Measurements from ENCODE around the gene TLE1. TPM values are rescaled to one million over a fixed set of nuclear protein-coding genes. Genes with fewer than 3 reads are reported as not detected.
A peak's percentile ranks its signal among the peaks of the same experiment; 100 is the strongest.

Gene TLE1
- total RNA-seq, 1 experiment from 2014 or later: 79.3 TPM

GRCh38 chr9:81635521-81636254 is 53.7 kb downstream of the TLE1 start:
- Mint-ChIP-seq H3K4me3 (no peak overlapping the region), H3K4me1 (peaks cover 34 to 36% of the 10 kb centered on the region in 2 experiments), H3K36me3 (ENCODE audit: insufficient read depth in 1 of 3, low read depth in 3 of 3) (peaks cover 11 to 49% (median 37%) of the 10 kb centered on the region in 3 experiments; a peak in 6 of 7 replicates), H3K27me3 (ENCODE audit: low read depth) (no peaks in the 10 kb centered on the region), H3K27ac (peak overlapping the region in 2 of 3 experiments; percentile 16 to 69; a peak in 3 of 7 replicates), H3K9me3 (no peaks in the 10 kb centered on the region)
- Histone ChIP-seq H3K23ac (ENCODE audit: insufficient read length, low read depth, low read length) (no peak overlapping the region), H3K23me2 (ENCODE audit: insufficient read length, low read depth, low read length, poor library complexity, severe bottlenecking) (no peaks in the 10 kb centered on the region), H2BK12ac (ENCODE audit: insufficient read length, low read depth, low read length) (no peak overlapping the region), H3K18ac (ENCODE audit: insufficient read length, low read depth, low read length) (no peak overlapping the region), H3K4me1 (ENCODE audit: insufficient read depth, low read length) (peaks cover 3% of the 10 kb centered on the region; the same call in 1 of the 2 replicates), H4K8ac (replicated peaks; ENCODE audit: insufficient read length, low read depth, low read length) (no peak overlapping the region), H2BK15ac (ENCODE audit: low read depth, low read length) (no peak overlapping the region), H3K79me2 (ENCODE audit: insufficient read depth, low read length) (peaks cover 7% of the 10 kb centered on the region; the same call in 1 of the 2 replicates), H3K27me3 (ENCODE audit: insufficient read depth, low read length) (no peaks in the 10 kb centered on the region), H2AK5ac (ENCODE audit: insufficient read length, low read length) (no peak overlapping the region), H3K9me3 (ENCODE audit: control insufficient read depth, low read depth, low read length) (no peaks in the 10 kb centered on the region), H3K27ac (ENCODE audit: insufficient read length, low read depth, low read length) (no peak overlapping the region), H4K91ac (ENCODE audit: insufficient read length, low read depth, low read length) (no peak overlapping the region), H4K20me1 (ENCODE audit: control insufficient read depth, insufficient read depth, insufficient read length) (no peaks in the 10 kb centered on the region), H3T11ph (ENCODE audit: low read length) (no peak overlapping the region), H3K4ac (ENCODE audit: low read depth, low read length) (no peak overlapping the region), H2BK5ac (ENCODE audit: insufficient read length, low read length) (no peak overlapping the region), H2BK20ac (ENCODE audit: low read depth, low read length, poor library complexity, severe bottlenecking) (no peak overlapping the region), H3K9ac (ENCODE audit: extremely low read depth, insufficient read length, low read length) (no peak overlapping the region), H2BK120ac (ENCODE audit: low read depth, low read length, poor library complexity, severe bottlenecking) (no peak overlapping the region), H3K79me1 (ENCODE audit: insufficient read depth, low read depth, low read length, poor library complexity, severe bottlenecking) (peaks cover 4% of the 10 kb centered on the region), H3K56ac (ENCODE audit: insufficient read length, low read depth, low read length) (no peak overlapping the region), H3K14ac (ENCODE audit: insufficient read depth, low read length) (no peak overlapping the region), H4K5ac (ENCODE audit: insufficient read length, low read depth, low read length) (no peak overlapping the region), H2AFZ (ENCODE audit: low read length) (no peak overlapping the region), H3K4me2 (ENCODE audit: insufficient read depth, insufficient read length, low read length) (no peak overlapping the region)
- no CpG with 5 or more reads among the region's 1 CpG for WGBS (ENCODE audit: extremely low coverage, insufficient read length, low lambda C conversion rate)
- no peak for TF ChIP-seq CTCF (conservative IDR thresholded peaks at IDR 0.05)
- no peak for DNase-seq
